Activated naive CD8-positive, alpha-beta T cell treated with anti-CD3 and anti-CD28 coated beads, Interleukin-2, amount 50 U/mL, for 24 hours (primary cell): ENCODE data around the gene C8B.

Experiments used
- ATAC-seq: fragments of 150-1000 bp; cut with Tn5 transposase; one replicate; pipeline ENCODE4 v1.10.0; 2021
- DNase-seq: peaks from one replicate; pipeline ENCODE4 v3.0.0; 2021
- H3K27ac Mint-ChIP-seq: one replicate; pipeline ENCODE4 v1.8.0; 2021; ENCODE audit warnings: mild to moderate bottlenecking, mixed read lengths
- H3K27me3 Mint-ChIP-seq: one replicate; pipeline ENCODE4 v1.8.0; 2021; ENCODE audit warnings: mixed read lengths
- H3K36me3 Mint-ChIP-seq: one replicate; pipeline ENCODE4 v1.8.0; 2021; ENCODE audit warnings: low read depth, mixed read lengths
- H3K4me1 Mint-ChIP-seq: one replicate; pipeline ENCODE4 v1.8.0; 2021; ENCODE audit warnings: mixed read lengths
- H3K4me3 Mint-ChIP-seq: one replicate; pipeline ENCODE4 v1.8.0; 2021; ENCODE audit warnings: mild to moderate bottlenecking, moderate library complexity, mixed read lengths
- H3K9me3 Mint-ChIP-seq: one replicate; pipeline ENCODE4 v1.8.0; 2021; ENCODE audit warnings: mixed read lengths

Gene C8B

DNA sequence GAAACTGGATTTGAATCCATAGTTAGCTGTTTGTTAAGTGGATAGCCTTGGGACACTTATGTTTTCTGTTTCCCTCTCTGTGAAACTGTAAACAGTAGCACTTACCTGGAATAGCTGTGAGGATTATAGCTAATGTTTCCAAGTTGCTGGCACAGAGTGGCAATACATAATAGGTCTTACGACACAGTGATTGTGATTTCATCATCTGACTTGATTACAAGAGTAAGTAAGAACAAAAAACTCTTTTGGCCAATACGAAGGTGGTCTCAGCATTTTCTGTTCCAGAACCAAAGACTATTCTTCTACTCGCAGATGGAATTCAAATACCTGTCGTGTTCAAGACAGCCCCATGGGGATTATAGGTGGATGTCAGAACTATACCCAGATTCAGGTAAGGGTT is 2.1 kb downstream of the C8B start:
- no peaks in the 10 kb centered on the region for H3K4me1 Mint-ChIP-seq
- H3K9me3 Mint-ChIP-seq, result peaks cover 7% of the 10 kb centered on the region
- DNase-seq (no peak), ATAC-seq (no peak)
- no peak overlapping the region for H3K27ac Mint-ChIP-seq
- H3K27me3 Mint-ChIP-seq, result peaks cover 2% of the 10 kb centered on the region
- no peaks in the 10 kb centered on the region for H3K36me3 Mint-ChIP-seq
- no peak overlapping the region for H3K4me3 Mint-ChIP-seq

- Mint-ChIP-seq H3K9me3 (no peaks in the 10 kb centered on the region), H3K27me3 (no peaks in the 10 kb centered on the region), H3K36me3 (no peaks in the 10 kb centered on the region), H3K4me1 (no peaks in the 10 kb centered on the region), H3K4me3 (no peak overlapping the region), H3K27ac (no peak overlapping the region)
- ATAC-seq, result no peak
- no peak for DNase-seq
These were observed 4.4 kb downstream of the C8B start for GRCh38 chr1:56961426-56961825.

DNA sequence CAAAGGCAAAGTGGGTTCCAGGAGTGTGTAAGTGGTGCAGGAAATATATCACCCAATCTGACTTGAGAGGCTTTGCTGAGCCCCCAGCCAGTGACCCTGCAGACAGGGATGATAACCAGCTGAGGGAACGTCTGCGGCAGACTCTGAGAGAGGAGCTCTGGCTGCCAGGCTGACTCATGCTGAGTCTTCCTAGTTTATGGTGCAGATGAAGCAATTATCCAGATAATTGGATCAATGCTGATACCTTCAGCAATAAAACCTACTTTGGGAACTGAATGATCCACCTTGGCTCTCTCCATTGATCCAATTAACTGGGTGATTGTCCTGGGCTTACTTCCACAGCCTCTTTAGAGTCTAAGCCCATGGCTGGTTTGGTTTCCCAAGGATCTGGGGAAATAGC is 7.3 kb downstream of the C8B start:
- Mint-ChIP-seq H3K36me3 (no peaks in the 10 kb centered on the region), H3K27ac (no peak overlapping the region), H3K9me3 (no peaks in the 10 kb centered on the region), H3K4me1 (no peaks in the 10 kb centered on the region), H3K4me3 (no peak overlapping the region), H3K27me3 (no peaks in the 10 kb centered on the region)
- DNase-seq (no peak), ATAC-seq (no peak)

DNA sequence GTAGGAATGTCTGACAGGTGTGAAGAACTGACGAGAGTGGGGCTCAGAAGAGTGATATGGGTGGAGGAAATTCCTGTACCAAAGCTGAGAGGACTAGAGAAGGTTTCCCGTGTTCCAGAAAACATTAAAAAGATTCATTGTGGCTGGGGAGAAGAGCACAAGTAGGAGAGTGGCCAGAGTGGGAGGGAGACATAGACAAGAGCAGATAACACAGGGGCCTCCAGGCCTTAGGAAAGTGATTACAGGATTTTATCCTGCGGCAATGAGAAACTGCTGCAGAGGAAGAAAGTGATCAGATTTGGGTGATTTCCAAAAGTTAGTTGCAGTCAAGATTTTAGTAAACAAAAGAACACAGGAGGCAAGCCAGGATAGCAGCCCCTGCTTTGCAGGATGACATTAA is 7.9 kb downstream of the C8B start:
- DNase-seq (no peak), ATAC-seq (no peak)
- Mint-ChIP-seq H3K4me1 (no peaks in the 10 kb centered on the region), H3K27ac (no peak overlapping the region), H3K27me3 (no peaks in the 10 kb centered on the region), H3K9me3 (no peaks in the 10 kb centered on the region), H3K36me3 (no peaks in the 10 kb centered on the region), H3K4me3 (no peak overlapping the region)

GRCh38 chr1:56954664-56955063 is 11.2 kb downstream of the C8B start:
- Mint-ChIP-seq H3K4me3 (no peak overlapping the region), H3K27me3 (no peaks in the 10 kb centered on the region), H3K4me1 (no peaks in the 10 kb centered on the region), H3K27ac (no peak overlapping the region), H3K9me3 (no peaks in the 10 kb centered on the region), H3K36me3 (no peaks in the 10 kb centered on the region)
- ATAC-seq (no peak), DNase-seq (no peak)

- no peak overlapping the region for H3K4me3 Mint-ChIP-seq
- H3K27ac Mint-ChIP-seq, result no peak overlapping the region
- ATAC-seq (no peak), DNase-seq (no peak)
- no peaks in the 10 kb centered on the region for H3K36me3 Mint-ChIP-seq
- H3K9me3 Mint-ChIP-seq, result no peaks in the 10 kb centered on the region
- H3K4me1 Mint-ChIP-seq, result no peaks in the 10 kb centered on the region
- no peaks in the 10 kb centered on the region for H3K27me3 Mint-ChIP-seq
These were observed 12.4 kb downstream of the C8B start for GRCh38 chr1:56953386-56953785.

- Mint-ChIP-seq H3K9me3 (no peaks in the 10 kb centered on the region), H3K4me3 (no peak overlapping the region), H3K4me1 (no peaks in the 10 kb centered on the region), H3K27ac (no peak overlapping the region), H3K27me3 (no peaks in the 10 kb centered on the region), H3K36me3 (no peaks in the 10 kb centered on the region)
- DNase-seq (no peak), ATAC-seq (no peak)
These were observed 13.3 kb downstream of the C8B start for GRCh38 chr1:56952501-56952900.

GRCh38 chr1:56948403-56949023 is 17.3 kb downstream of the C8B start:
- ATAC-seq (no peak), DNase-seq (no peak)
- Mint-ChIP-seq H3K4me3 (no peak overlapping the region), H3K36me3 (no peaks in the 10 kb centered on the region), H3K27me3 (no peaks in the 10 kb centered on the region), H3K27ac (no peak overlapping the region), H3K4me1 (no peaks in the 10 kb centered on the region), H3K9me3 (no peaks in the 10 kb centered on the region)

GRCh38 chr1:56940039-56940438 is 25.8 kb downstream of the C8B start:
- Mint-ChIP-seq H3K4me3 (no peak overlapping the region), H3K4me1 (no peaks in the 10 kb centered on the region), H3K9me3 (no peaks in the 10 kb centered on the region), H3K27ac (no peak overlapping the region), H3K36me3 (no peaks in the 10 kb centered on the region), H3K27me3 (no peaks in the 10 kb centered on the region)
- ATAC-seq (no peak), DNase-seq (no peak)

DNA sequence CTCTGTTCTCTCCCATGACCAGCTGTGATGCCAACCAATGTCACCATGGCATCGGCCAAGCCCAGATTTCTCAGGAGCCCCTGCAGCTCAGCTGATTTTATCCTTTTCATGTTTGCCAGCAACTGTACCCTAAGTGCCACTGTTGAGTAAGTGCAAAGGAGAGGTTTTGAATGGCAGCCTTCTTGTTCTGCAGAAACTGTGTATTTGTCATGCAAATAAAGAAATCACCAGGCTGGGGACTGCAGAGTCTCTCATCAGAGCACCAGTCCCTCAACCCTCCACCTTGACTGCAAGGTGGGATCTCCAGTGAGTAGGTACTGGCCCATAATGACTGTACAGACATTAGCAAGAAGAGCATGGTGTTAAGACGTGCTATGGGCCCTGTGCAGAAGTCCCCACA is 26.6 kb downstream of the C8B start:
- Mint-ChIP-seq H3K9me3 (no peaks in the 10 kb centered on the region), H3K27ac (no peak overlapping the region), H3K4me1 (no peaks in the 10 kb centered on the region), H3K27me3 (no peaks in the 10 kb centered on the region), H3K4me3 (no peak overlapping the region), H3K36me3 (no peaks in the 10 kb centered on the region)
- ATAC-seq (no peak), DNase-seq (no peak)

- Mint-ChIP-seq H3K27me3 (no peaks in the 10 kb centered on the region), H3K4me1 (no peaks in the 10 kb centered on the region), H3K27ac (no peak overlapping the region), H3K9me3 (no peaks in the 10 kb centered on the region), H3K36me3 (no peaks in the 10 kb centered on the region), H3K4me3 (no peak overlapping the region)
- DNase-seq (no peak), ATAC-seq (no peak)
These were observed 27.2 kb downstream of the C8B start for GRCh38 chr1:56938646-56939045.

- no peaks in the 10 kb centered on the region for H3K36me3 Mint-ChIP-seq
- no peaks in the 10 kb centered on the region for H3K9me3 Mint-ChIP-seq
- peaks cover 2% of the 10 kb centered on the region for H3K27me3 Mint-ChIP-seq
- H3K4me3 Mint-ChIP-seq, result no peak overlapping the region
- DNase-seq, result no peak
- H3K4me1 Mint-ChIP-seq, result no peaks in the 10 kb centered on the region
- ATAC-seq, result no peak
- H3K27ac Mint-ChIP-seq, result no peak overlapping the region
These were observed 31.3 kb downstream of the C8B start for GRCh38 chr1:56934430-56935060.

- no peaks in the 10 kb centered on the region for H3K4me1 Mint-ChIP-seq
- ATAC-seq (no peak), DNase-seq (no peak)
- no peaks in the 10 kb centered on the region for H3K9me3 Mint-ChIP-seq
- peaks cover 3% of the 10 kb centered on the region for H3K27me3 Mint-ChIP-seq
- no peak overlapping the region for H3K27ac Mint-ChIP-seq
- no peaks in the 10 kb centered on the region for H3K36me3 Mint-ChIP-seq
- no peak overlapping the region for H3K4me3 Mint-ChIP-seq
These were observed 32.2 kb downstream of the C8B start for GRCh38 chr1:56933606-56934005.

DNA sequence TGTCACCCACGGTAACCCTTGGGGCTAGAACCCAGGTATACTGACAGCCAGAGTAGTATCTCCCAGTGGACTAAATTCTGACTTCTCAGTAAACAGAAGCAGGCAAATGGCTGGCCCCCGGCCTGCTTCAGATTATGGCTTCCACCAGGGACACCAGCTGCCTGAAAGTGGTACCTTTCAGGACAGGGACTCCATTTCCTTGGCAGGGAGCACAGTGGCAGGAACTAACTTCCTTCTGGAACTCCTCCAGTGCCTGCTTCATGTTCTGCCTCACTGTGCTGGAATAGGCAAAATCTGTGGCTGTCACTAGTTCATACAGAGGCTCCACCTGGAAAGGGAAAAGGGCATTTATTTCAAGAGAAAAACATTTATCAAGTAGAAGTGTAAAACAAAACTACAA is 32.7 kb downstream of the C8B start:
- Mint-ChIP-seq H3K4me1 (no peaks in the 10 kb centered on the region), H3K4me3 (no peak overlapping the region), H3K36me3 (no peaks in the 10 kb centered on the region), H3K27me3 (peaks cover 3% of the 10 kb centered on the region), H3K9me3 (no peaks in the 10 kb centered on the region), H3K27ac (no peak overlapping the region)
- ATAC-seq (no peak), DNase-seq (no peak)

DNA sequence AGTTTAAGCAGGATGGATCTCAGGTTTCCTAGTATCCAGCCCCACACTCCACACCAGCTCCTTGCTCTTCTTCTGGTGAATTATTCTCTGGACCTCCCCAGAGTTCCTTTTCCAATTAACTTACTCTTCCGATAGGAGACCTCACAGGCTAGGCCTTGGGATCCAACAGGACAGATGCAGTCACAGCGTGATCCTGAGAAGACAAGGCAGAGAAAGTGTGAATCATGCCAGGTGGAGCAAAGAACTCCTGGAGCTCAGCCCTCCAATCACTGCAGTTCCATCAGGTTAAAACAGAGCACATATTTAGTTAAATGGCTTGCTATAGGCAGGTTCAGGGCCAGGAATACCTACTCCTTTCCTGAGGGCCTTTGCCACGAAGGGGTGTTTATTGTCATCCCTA is 34.1 kb downstream of the C8B start:
- peaks cover 3% of the 10 kb centered on the region for H3K27me3 Mint-ChIP-seq
- H3K4me3 Mint-ChIP-seq, result no peak overlapping the region
- no peak for ATAC-seq
- DNase-seq, result no peak
- H3K27ac Mint-ChIP-seq, result no peak overlapping the region
- no peaks in the 10 kb centered on the region for H3K4me1 Mint-ChIP-seq
- no peaks in the 10 kb centered on the region for H3K9me3 Mint-ChIP-seq
- no peaks in the 10 kb centered on the region for H3K36me3 Mint-ChIP-seq

GRCh38 chr1:56931211-56931610 is 34.6 kb downstream of the C8B start:
- Mint-ChIP-seq H3K9me3 (no peaks in the 10 kb centered on the region), H3K27me3 (peaks cover 3% of the 10 kb centered on the region), H3K4me3 (no peak overlapping the region), H3K27ac (no peak overlapping the region), H3K4me1 (no peaks in the 10 kb centered on the region), H3K36me3 (no peaks in the 10 kb centered on the region)
- DNase-seq, result no peak
- no peak for ATAC-seq
